GM21367 (cell line): Measurements from ENCODE around the gene SWT1.

Experiments used
- ATAC-seq: cut with Tn5 transposase; IDR thresholded peaks from one replicate; pipeline ENCODE4 v1.9.1; 2021; ENCODE audit not compliant: unreplicated experiment

SWT1 gene

GRCh38 chr1:185284533-185285276 is 127.7 kb downstream of the SWT1 start:
- no peak for ATAC-seq

- ATAC-seq, result no peak
Measured at GRCh38 chr1:185287451-185287850, 130.5 kb downstream of the SWT1 start.

GRCh38 chr1:185288435-185288834 is 131.5 kb downstream of the SWT1 start:
- no peak for ATAC-seq

- ATAC-seq, result no peak
Measured at GRCh38 chr1:185289880-185290279, 132.9 kb downstream of the SWT1 start.

- no peak for ATAC-seq
Measured at GRCh38 chr1:185291159-185291558, 134.2 kb downstream of the SWT1 start.

GRCh38 chr1:185291652-185292051 is 134.7 kb downstream of the SWT1 start:
- ATAC-seq, result no peak

- ATAC-seq, result no peak
Measured at GRCh38 chr1:185292237-185292636, 135.3 kb downstream of the SWT1 start.

- no peak for ATAC-seq
Measured at GRCh38 chr1:185293967-185294542, 137.1 kb downstream of the SWT1 start.

- ATAC-seq, result no peak
Measured at GRCh38 chr1:185295091-185295490, 138.1 kb downstream of the SWT1 start.

GRCh38 chr1:185297982-185298381 is 141.0 kb downstream of the SWT1 start:
- ATAC-seq, result no peak

- no peak for ATAC-seq
Measured at GRCh38 chr1:185300152-185300551, 143.2 kb downstream of the SWT1 start.

- ATAC-seq, result no peak
Measured at GRCh38 chr1:185305419-185305818, 148.5 kb downstream of the SWT1 start.

- ATAC-seq, result no peak
Measured at GRCh38 chr1:185308126-185308525, 151.2 kb downstream of the SWT1 start.

GRCh38 chr1:185309566-185309965 is 152.6 kb downstream of the SWT1 start:
- no peak for ATAC-seq

GRCh38 chr1:185311589-185312225 is 154.7 kb downstream of the SWT1 start:
- ATAC-seq, result no peak

- ATAC-seq, result no peak
Measured at GRCh38 chr1:185312361-185313138, 155.6 kb downstream of the SWT1 start.

- no peak for ATAC-seq
Measured at GRCh38 chr1:185314411-185314810, 157.4 kb downstream of the SWT1 start.

- ATAC-seq, result peak; percentile 1
Measured at GRCh38 chr1:185315445-185316071, 158.6 kb downstream of the SWT1 start.

- ATAC-seq, result peak; percentile 44
Measured at GRCh38 chr1:185316163-185317033, 159.4 kb downstream of the SWT1 start.
